Natural killer cell (primary cell): Measurements from ENCODE around the gene SAFB2. TPM values are rescaled to one million over a fixed set of nuclear protein-coding genes. Genes with fewer than 3 reads are reported as not detected.

ENCODE experiments used
- ATAC-seq, 3 donors: fragments of 150-1000 bp in 2 of 3; fragments of 200-7000 bp in 1 of 3; cut with Tn5 transposase; 1 replicate in 1 of 3; 2 replicates in 2 of 3; pipeline ENCODE4 v1.10.0; 2021; ENCODE audit warnings: mild to moderate bottlenecking in 2 of 3, moderate library complexity in 2 of 3
- DNase-seq, 2 donors: peaks; one replicate each; pipeline versions ENCODE4 v3.0.0 to v3.0.0-alpha.2; 2013 to 2021; ENCODE audit warnings: mixed read lengths in 1 of 2
- H3K27ac ChIP-seq: one replicate; pipeline ENCODE4 v1.5.1; 2013; ENCODE audit warnings: mild to moderate bottlenecking, low read length
- H3K27me3 ChIP-seq: one replicate; pipeline ENCODE4 v1.6.1; 2013; ENCODE audit warnings: low read length; ENCODE audit not compliant: control insufficient read depth, insufficient read depth
- H3K36me3 ChIP-seq: one replicate; pipeline ENCODE4 v1.6.1; 2013; ENCODE audit warnings: low read length; ENCODE audit not compliant: control insufficient read depth, insufficient read depth
- H3K4me1 ChIP-seq: one replicate; pipeline ENCODE4 v1.6.1; 2013; ENCODE audit warnings: low read length; ENCODE audit not compliant: control insufficient read depth, insufficient read depth
- H3K4me3 ChIP-seq: one replicate; pipeline ENCODE4 v1.5.1; 2013; ENCODE audit warnings: low read length
- H3K9me3 ChIP-seq: one replicate; pipeline ENCODE4 v1.6.1; 2013; ENCODE audit warnings: low read length; ENCODE audit not compliant: control insufficient read depth, insufficient read depth
- H3K27ac Mint-ChIP-seq, 2 donors: one replicate each; pipeline ENCODE4 v1.8.0; 2022; ENCODE audit warnings: mild to moderate bottlenecking in 2 of 2, mixed read lengths in 2 of 2, moderate library complexity in 1 of 2
- H3K27me3 Mint-ChIP-seq, 2 donors: one replicate each; pipeline ENCODE4 v1.8.0; 2022; ENCODE audit warnings: low read depth in 2 of 2, mixed read lengths in 2 of 2
- H3K36me3 Mint-ChIP-seq: one replicate; pipeline ENCODE4 v1.8.0; 2022; ENCODE audit warnings: mixed read lengths
- H3K4me1 Mint-ChIP-seq, 2 donors: one replicate each; pipeline ENCODE4 v1.8.0; 2022; ENCODE audit warnings: mixed read lengths in 2 of 2
- H3K4me3 Mint-ChIP-seq: one replicate; pipeline ENCODE4 v1.8.0; 2022; ENCODE audit warnings: mild to moderate bottlenecking, moderate library complexity, mixed read lengths
- H3K9me3 Mint-ChIP-seq, 2 donors: one replicate each; pipeline ENCODE4 v1.8.0; 2022; ENCODE audit warnings: mixed read lengths in 2 of 2
- CTCF ChIP-seq: fragments of 200-600 bp; IDR thresholded peaks from one replicate; pipeline ENCODE4 v1.8.0; 2022; ENCODE audit warnings: antibody characterized with exemption
- WGBS: methylation state at CpG from one replicate; pipeline ENCODE4 v1.1.7; 2013; ENCODE audit warnings: missing lambda C conversion rate; ENCODE audit not compliant: insufficient coverage; 5-methylcytosine and 5-hydroxymethylcytosine counted together
- intact Hi-C: fragments of 100-400 bp; cut with micrococcal nuclease; formaldehyde crosslinking; loops from one replicate; pipeline ENCODE4 v1.14.2; 2022
- total RNA-seq, 4 donors: library from RNA; stranded (reverse); fragments of 120-200 nt in 1 of 4; gene quantifications; one replicate each; pipeline versions ENCODE4 v1.2.3 to v1.2.4, GENCODE V29; 2013 to 2022

SAFB2 gene
- total RNA-seq, 3 donors from 2014 or later (not counting 1 experiment from before 2014, with no cell fraction given) = 232 to 264 (median 258) TPM

- Mint-ChIP-seq H3K36me3 (peaks cover 14% of the 10 kb centered on the region), H3K9me3 (no peaks in the 10 kb centered on the region), H3K27ac (no peak overlapping the region), H3K4me1 (peaks cover 0 to 5% of the 10 kb centered on the region in 2 donors), H3K27me3 (no peaks in the 10 kb centered on the region), H3K4me3 (no peak overlapping the region)
- ATAC-seq (no peak), DNase-seq (no peak)
- H3K4me1 ChIP-seq = no peaks in the 10 kb centered on the region
- H3K4me3 ChIP-seq = no peak overlapping the region
- TF ChIP-seq CTCF = no peak
- H3K27ac ChIP-seq = no peak overlapping the region
- no peaks in the 10 kb centered on the region for H3K27me3 ChIP-seq
- WGBS = 98% methylated on average over 67 of the region's 67 CpGs
- intact Hi-C loops = no loop called here
- no peaks in the 10 kb centered on the region for H3K9me3 ChIP-seq
- H3K36me3 ChIP-seq = peaks cover 90% of the 10 kb centered on the region
Measured at GRCh38 chr19:5593343-5594255, 29.0 kb downstream of the SAFB2 start.

- H3K36me3 Mint-ChIP-seq = peaks cover 14% of the 10 kb centered on the region
- Histone ChIP-seq H3K27me3 (no peaks in the 10 kb centered on the region), H3K27ac (no peak overlapping the region), H3K36me3 (peaks cover 90% of the 10 kb centered on the region), H3K4me1 (no peaks in the 10 kb centered on the region), H3K4me3 (no peak overlapping the region), H3K9me3 (no peaks in the 10 kb centered on the region)
- H3K27ac Mint-ChIP-seq = no peak overlapping the region
- no peak overlapping the region for H3K4me3 Mint-ChIP-seq
- intact Hi-C loops = no loop called here
- H3K4me1 Mint-ChIP-seq = peaks cover 0 to 5% of the 10 kb centered on the region in 2 donors
- TF ChIP-seq CTCF = no peak
- 96% methylated on average over 23 of the region's 24 CpGs for WGBS
- no peaks in the 10 kb centered on the region for H3K27me3 Mint-ChIP-seq
- ATAC-seq (no peak), DNase-seq (no peak)
- no peaks in the 10 kb centered on the region for H3K9me3 Mint-ChIP-seq
Measured at GRCh38 chr19:5592531-5593342, 29.8 kb downstream of the SAFB2 start.

- Histone ChIP-seq H3K4me1 (peaks cover 4% of the 10 kb centered on the region), H3K9me3 (no peaks in the 10 kb centered on the region), H3K27ac (no peak overlapping the region), H3K27me3 (no peaks in the 10 kb centered on the region), H3K36me3 (peaks cover 83% of the 10 kb centered on the region), H3K4me3 (no peak overlapping the region)
- DNase-seq = no peak
- TF ChIP-seq CTCF = no peak
- no peak for ATAC-seq
- peaks cover 0 to 5% of the 10 kb centered on the region in 2 donors for H3K4me1 Mint-ChIP-seq
- 98% methylated on average over 17 of the region's 17 CpGs for WGBS
- no peaks in the 10 kb centered on the region for H3K9me3 Mint-ChIP-seq
- no peaks in the 10 kb centered on the region for H3K27me3 Mint-ChIP-seq
- H3K36me3 Mint-ChIP-seq = peaks cover 14% of the 10 kb centered on the region
- intact Hi-C loops = no loop called here
- no peak overlapping the region for H3K27ac Mint-ChIP-seq
- no peak overlapping the region for H3K4me3 Mint-ChIP-seq
Measured at GRCh38 chr19:5591476-5591875, 31.1 kb downstream of the SAFB2 start.
